Subcutaneous adipose tissue (tissue), 4 donors: ENCODE data around the gene EVC2. TPM values are rescaled to one million over a fixed set of nuclear protein-coding genes. Genes with fewer than 3 reads are reported as not detected.

Experiments used
- total RNA-seq, 4 donors: library from RNA; depleted of rRNA; stranded (reverse); fragments of >200 nt; gene quantifications; one replicate each; pipeline ENCODE4 v1.1.0, GENCODE V29; 2016
- TF ChIP-seq, protein P1 (sequence below): fragments of 450-650 bp; IDR thresholded peaks from one replicate; pipeline ENCODE4 v1.5.1; 2016; ENCODE audit warnings: low read depth, mild to moderate bottlenecking, control low read depth, antibody characterized with exemption, moderate library complexity

EVC2 gene
- total RNA-seq, 4 donors from 2014 or later = 8.2 to 23.1 (median 13.7) TPM

- TF ChIP-seq, protein P1, sequence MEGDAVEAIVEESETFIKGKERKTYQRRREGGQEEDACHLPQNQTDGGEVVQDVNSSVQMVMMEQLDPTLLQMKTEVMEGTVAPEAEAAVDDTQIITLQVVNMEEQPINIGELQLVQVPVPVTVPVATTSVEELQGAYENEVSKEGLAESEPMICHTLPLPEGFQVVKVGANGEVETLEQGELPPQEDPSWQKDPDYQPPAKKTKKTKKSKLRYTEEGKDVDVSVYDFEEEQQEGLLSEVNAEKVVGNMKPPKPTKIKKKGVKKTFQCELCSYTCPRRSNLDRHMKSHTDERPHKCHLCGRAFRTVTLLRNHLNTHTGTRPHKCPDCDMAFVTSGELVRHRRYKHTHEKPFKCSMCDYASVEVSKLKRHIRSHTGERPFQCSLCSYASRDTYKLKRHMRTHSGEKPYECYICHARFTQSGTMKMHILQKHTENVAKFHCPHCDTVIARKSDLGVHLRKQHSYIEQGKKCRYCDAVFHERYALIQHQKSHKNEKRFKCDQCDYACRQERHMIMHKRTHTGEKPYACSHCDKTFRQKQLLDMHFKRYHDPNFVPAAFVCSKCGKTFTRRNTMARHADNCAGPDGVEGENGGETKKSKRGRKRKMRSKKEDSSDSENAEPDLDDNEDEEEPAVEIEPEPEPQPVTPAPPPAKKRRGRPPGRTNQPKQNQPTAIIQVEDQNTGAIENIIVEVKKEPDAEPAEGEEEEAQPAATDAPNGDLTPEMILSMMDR = no peak
Observed at GRCh38 chr4:5615496-5616075, 92.8 kb downstream of the EVC2 start.

- TF ChIP-seq, protein P1 = no peak
Observed at GRCh38 chr4:5611750-5612149, 96.6 kb downstream of the EVC2 start.

DNA sequence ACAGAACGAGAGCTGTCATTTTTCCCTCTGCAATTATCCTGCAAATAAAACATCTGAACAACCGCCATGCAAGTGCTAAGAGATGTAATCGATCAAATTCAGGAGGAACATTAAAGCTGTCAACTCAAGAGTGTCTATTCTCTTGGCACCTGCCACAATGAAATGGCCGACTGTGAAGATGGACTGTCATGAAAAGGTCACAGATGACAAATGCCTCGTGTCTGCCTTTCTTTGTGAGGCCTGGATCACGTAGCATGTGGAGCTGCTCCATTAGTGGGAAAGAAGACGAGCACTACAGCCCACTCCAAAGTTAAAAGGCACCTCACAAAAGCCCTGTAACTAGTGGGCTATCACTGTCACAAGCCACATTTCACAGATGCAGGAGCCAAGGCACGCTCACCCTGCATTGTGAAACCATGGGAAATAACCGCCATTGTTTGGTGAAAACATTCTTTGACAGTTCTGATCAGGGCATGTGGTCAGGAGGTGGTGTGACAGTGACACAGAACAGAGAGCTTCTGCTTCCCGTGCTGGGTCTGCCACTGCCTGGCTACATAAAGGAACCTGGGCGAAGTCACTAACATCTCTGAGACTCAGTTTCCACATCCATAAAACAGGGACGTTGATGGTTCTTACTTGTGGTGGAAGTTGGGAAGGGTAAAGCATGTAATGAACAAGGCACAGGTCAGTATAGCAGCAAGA, 98.9 kb downstream of the EVC2 start:
- TF ChIP-seq, protein P1 = no peak

- TF ChIP-seq, protein P1 = no peak
Observed at GRCh38 chr4:5592272-5592671, 116.1 kb downstream of the EVC2 start.

GRCh38 chr4:5589495-5589894, 118.9 kb downstream of the EVC2 start:
- TF ChIP-seq, protein P1 = no peak

- TF ChIP-seq, protein P1 = no peak
Observed at GRCh38 chr4:5588046-5588445, 120.3 kb downstream of the EVC2 start.

DNA sequence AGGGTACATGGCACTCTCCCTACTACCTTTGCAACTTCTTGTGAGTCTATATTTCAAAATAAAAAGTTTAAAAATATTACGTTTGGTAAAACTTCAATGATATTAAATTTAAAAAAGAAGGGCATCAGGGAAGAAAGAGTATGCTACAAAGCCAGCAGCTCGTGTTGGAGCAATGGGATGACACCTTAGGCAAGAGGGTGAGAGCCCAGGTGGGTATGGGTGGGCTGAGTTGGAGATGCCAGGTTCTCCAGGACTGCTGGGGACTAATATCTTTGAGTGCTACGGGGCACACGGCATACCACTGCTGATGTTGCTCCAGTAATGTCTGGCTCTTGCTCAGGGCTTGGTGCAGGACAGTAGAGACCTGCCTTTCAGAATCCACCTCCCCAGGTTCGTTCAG, 132.4 kb downstream of the EVC2 start:
- TF ChIP-seq, protein P1 = no peak
